Fibroblast of mammary gland (primary cell): Measurements from ENCODE around the gene CACNA1C.

Experiments
- DNase-seq: peaks from one replicate; pipeline ENCODE4 v3.0.0-alpha.2; 2010; ENCODE audit warnings: low read depth
- H3K4me3 ChIP-seq: 2 replicates; pipeline ENCODE4 v1.5.1; 2011; ENCODE audit warnings: low read depth, mild to moderate bottlenecking, low read length, moderate library complexity; ENCODE audit not compliant: control insufficient read depth
- TF ChIP-seq, protein P1 (sequence below): conservative IDR thresholded peaks from 2 replicates; pipeline ENCODE4 v1.5.1; 2011; ENCODE audit warnings: low read depth, low read length, inconsistent platforms; ENCODE audit not compliant: control insufficient read depth, insufficient read depth

Gene CACNA1C

GRCh38 chr12:2229661-2230539 is 177.1 kb downstream of the CACNA1C start:
- H3K4me3 ChIP-seq = no peak overlapping the region
- DNase-seq = no peak

GRCh38 chr12:2231011-2231595 is 178.3 kb downstream of the CACNA1C start:
- DNase-seq = peak; percentile 28
- H3K4me3 ChIP-seq = no peak overlapping the region
- TF ChIP-seq, protein P1, sequence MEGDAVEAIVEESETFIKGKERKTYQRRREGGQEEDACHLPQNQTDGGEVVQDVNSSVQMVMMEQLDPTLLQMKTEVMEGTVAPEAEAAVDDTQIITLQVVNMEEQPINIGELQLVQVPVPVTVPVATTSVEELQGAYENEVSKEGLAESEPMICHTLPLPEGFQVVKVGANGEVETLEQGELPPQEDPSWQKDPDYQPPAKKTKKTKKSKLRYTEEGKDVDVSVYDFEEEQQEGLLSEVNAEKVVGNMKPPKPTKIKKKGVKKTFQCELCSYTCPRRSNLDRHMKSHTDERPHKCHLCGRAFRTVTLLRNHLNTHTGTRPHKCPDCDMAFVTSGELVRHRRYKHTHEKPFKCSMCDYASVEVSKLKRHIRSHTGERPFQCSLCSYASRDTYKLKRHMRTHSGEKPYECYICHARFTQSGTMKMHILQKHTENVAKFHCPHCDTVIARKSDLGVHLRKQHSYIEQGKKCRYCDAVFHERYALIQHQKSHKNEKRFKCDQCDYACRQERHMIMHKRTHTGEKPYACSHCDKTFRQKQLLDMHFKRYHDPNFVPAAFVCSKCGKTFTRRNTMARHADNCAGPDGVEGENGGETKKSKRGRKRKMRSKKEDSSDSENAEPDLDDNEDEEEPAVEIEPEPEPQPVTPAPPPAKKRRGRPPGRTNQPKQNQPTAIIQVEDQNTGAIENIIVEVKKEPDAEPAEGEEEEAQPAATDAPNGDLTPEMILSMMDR = no peak

More at GRCh38 chr12:2229661-2230539, 177.1 kb downstream of the CACNA1C start:
- TF ChIP-seq, protein P1 = no peak

DNA sequence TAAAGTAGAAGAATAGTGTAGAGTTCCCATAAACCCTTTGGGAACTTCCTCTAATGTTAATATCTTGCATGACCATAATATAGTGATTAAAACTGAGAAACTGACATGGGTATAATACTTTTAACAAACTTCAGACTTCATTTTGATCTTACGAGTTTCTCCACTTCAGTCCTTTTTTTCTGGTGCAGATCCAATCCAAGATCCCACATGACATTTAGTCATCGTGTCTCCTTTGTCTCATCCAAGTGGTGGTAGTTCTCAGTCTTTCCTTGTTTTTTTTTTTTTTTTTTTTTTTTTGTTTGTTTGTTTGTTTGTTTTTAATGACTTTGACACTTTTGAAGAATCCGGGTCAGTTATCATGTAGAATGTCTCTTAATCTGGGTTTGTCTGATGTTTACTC is 179.2 kb downstream of the CACNA1C start:
- no peak overlapping the region for H3K4me3 ChIP-seq
- TF ChIP-seq, protein P1 = no peak

GRCh38 chr12:2233034-2233433 is 180.2 kb downstream of the CACNA1C start:
- TF ChIP-seq, protein P1 = no peak
- peak; percentile 80 for DNase-seq
- no peak overlapping the region for H3K4me3 ChIP-seq

More for the DNA sequence above, 179.2 kb downstream of the CACNA1C start:
- DNase-seq = peak; percentile 64

- DNase-seq = no peak
- H3K4me3 ChIP-seq = no peak overlapping the region
- TF ChIP-seq, protein P1 = no peak
Observed at GRCh38 chr12:2234091-2234490, 181.3 kb downstream of the CACNA1C start.

GRCh38 chr12:2234646-2235350 is 182.0 kb downstream of the CACNA1C start:
- no peak overlapping the region for H3K4me3 ChIP-seq
- TF ChIP-seq, protein P1 = no peak
- DNase-seq = no peak
